GM12873 (cell line): Measurements from ENCODE around the gene ITGA3.

Experiments
- CTCF ChIP-seq: IDR thresholded peaks from 2 replicates; pipeline ENCODE4 v1.5.1; 2012; ENCODE audit warnings: low read depth, mild to moderate bottlenecking, moderate library complexity, low read length, control low read depth; ENCODE audit not compliant: insufficient read depth; ENCODE audit errors: missing control alignments

ITGA3 gene

DNA sequence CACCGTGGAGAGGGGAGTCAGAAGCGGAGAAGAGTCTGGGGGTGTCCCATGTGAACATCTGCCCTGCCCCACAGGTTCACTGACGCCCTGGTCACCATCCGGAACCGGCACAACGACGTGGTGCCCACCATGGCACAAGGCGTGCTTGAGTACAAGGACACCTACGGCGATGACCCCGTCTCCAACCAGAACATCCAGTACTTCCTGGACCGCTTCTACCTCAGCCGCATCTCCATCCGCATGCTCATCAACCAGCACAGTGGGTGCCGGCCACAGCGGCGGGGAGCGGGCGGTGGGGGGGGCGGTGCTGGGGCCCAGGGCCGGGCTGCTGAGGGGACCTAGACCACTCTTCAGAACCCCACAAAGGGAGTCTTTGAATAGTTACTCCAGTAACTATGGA, 49.9 kb downstream of the ITGA3 start:
- TF ChIP-seq CTCF = no peak

DNA sequence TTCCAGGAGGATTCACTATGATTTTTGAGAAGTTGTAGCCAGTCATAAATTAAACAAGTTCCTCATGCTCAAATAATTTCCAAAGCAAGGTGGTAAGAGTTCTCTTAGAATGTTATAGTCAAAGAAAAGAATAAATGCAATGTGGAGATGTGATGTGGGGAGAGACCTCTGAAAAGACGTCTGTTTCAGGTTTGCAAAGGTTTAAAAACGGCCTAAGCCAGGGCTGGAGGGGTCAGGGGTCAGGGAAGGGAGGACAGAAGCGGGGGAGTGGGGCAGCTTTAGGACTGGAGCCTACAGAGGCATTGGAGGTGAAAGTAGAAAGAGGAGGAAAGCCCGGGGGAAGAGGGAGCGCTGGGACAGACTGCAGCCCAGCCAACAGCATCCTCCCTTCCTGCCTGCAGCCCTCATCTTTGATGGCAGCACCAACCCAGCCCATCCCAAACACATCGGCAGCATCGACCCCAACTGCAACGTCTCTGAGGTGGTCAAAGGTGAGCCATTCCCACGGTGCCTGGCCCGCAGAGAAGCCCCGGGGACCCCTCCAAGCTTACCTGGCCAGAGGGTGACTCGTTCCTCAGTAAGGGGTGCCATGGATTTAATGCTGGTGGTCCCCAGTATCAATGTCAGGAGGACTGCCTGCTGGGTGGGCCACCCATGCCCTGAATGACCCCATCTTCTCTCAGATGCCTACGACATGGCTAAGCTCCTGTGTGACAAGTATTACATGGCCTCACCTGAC, 50.7 kb downstream of the ITGA3 start:
- no peak for TF ChIP-seq CTCF

GRCh38 chr17:50107790-50108414, 52.0 kb downstream of the ITGA3 start:
- no peak for TF ChIP-seq CTCF

GRCh38 chr17:50108556-50108955, 52.6 kb downstream of the ITGA3 start:
- no peak for TF ChIP-seq CTCF

DNA sequence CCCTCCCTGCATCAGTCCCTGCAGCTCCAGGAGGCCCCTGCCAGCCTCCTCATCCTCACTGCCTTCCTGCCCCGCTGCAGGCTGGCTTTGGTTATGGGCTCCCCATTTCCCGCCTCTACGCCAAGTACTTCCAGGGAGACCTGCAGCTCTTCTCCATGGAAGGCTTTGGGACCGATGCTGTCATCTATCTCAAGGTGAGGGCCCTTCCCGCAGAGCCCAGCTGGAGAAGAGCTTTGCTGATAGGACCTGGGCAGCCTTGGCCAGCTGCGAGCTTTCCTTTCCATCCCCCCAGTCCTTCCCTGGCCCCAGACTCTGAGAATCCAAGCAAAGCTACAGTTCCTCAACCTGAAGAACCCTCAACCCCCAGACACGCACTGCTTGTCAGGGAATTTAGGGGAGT, 53.3 kb downstream of the ITGA3 start:
- TF ChIP-seq CTCF = no peak

DNA sequence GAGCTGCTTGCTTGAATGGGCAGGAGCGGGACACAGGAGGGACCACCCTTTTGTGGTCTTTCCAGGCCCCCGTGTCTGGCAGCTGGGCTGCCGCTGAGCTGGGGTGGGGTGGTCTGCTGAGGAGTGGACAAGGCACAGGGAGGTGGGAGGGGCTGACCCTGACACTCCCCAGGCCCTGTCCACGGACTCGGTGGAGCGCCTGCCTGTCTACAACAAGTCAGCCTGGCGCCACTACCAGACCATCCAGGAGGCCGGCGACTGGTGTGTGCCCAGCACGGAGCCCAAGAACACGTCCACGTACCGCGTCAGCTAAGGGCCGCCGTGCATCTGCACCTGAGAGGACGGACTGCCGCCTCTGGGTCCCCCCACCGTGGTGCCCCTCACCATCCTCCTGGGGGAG, 53.9 kb downstream of the ITGA3 start:
- no peak for TF ChIP-seq CTCF

GRCh38 chr17:50110591-50111349, 54.9 kb downstream of the ITGA3 start:
- no peak for TF ChIP-seq CTCF
